ENCODE data around the gene C14orf132. TPM values are rescaled to one million over a fixed set of nuclear protein-coding genes. Genes with fewer than 3 reads are reported as not detected.
A peak's percentile ranks its signal among the peaks of the same experiment; 100 is the strongest.
"Not testable (repeated sequence)": the region's sequence is repeated elsewhere in the genome, so short reads cannot be mapped to it uniquely, and the experiment has no call there.

C14orf132 gene
- under 0.01 TPM for total RNA-seq

GRCh38 chr14:96038920-96039632 is at the start of gene C14orf132:
TSS of gene C14orf132 (plus strand) at chr14:96039362. CDS start at chr14:96039501, 139 bp downstream.
- peak in 1 of 3 donors; percentile 15 for DNase-seq (ENCODE audit: low read depth in 2 of 3, low spot score in 2 of 3)

GRCh38 chr14:95993768-95994592 is 45.2 kb upstream of the C14orf132 start:
- peak; percentile 3 to 66 (median 29) for DNase-seq (ENCODE audit: low read depth in 2 of 3, low spot score in 2 of 3)

GRCh38 chr14:95994593-95994928 is 44.6 kb upstream of the C14orf132 start:
- DNase-seq (ENCODE audit: low read depth in 2 of 3, low spot score in 2 of 3) = no peak

GRCh38 chr14:95998656-95999055 is 40.5 kb upstream of the C14orf132 start:
- no peak for DNase-seq (ENCODE audit: low read depth in 2 of 3, low spot score in 2 of 3)

GRCh38 chr14:96001866-96002497 is 37.2 kb upstream of the C14orf132 start:
- DNase-seq (ENCODE audit: low read depth in 2 of 3, low spot score in 2 of 3) = no peak

- DNase-seq (ENCODE audit: low read depth in 2 of 3, low spot score in 2 of 3) = no peak
Observed at GRCh38 chr14:96002498-96002884, 36.7 kb upstream of the C14orf132 start.

GRCh38 chr14:96011131-96011530 is 28.0 kb upstream of the C14orf132 start:
- DNase-seq (ENCODE audit: low read depth in 2 of 3, low spot score in 2 of 3) = no peak

GRCh38 chr14:96011607-96012006 is 27.6 kb upstream of the C14orf132 start:
- DNase-seq (ENCODE audit: low read depth in 2 of 3, low spot score in 2 of 3) = no peak

GRCh38 chr14:96012757-96013156 is 26.4 kb upstream of the C14orf132 start:
- not testable (repeated sequence) for DNase-seq (ENCODE audit: low read depth in 2 of 3, low spot score in 2 of 3)

GRCh38 chr14:96014176-96014575 is 25.0 kb upstream of the C14orf132 start:
- no peak for DNase-seq (ENCODE audit: low read depth in 2 of 3, low spot score in 2 of 3)

GRCh38 chr14:96016501-96017160 is 22.5 kb upstream of the C14orf132 start:
- DNase-seq (ENCODE audit: low read depth in 2 of 3, low spot score in 2 of 3) = no peak

GRCh38 chr14:96017882-96018281 is 21.3 kb upstream of the C14orf132 start:
- DNase-seq (ENCODE audit: low read depth in 2 of 3, low spot score in 2 of 3) = no peak

- DNase-seq (ENCODE audit: low read depth in 2 of 3, low spot score in 2 of 3) = no peak
Observed at GRCh38 chr14:96027431-96028355, 11.5 kb upstream of the C14orf132 start.

- no peak for DNase-seq (ENCODE audit: low read depth in 2 of 3, low spot score in 2 of 3)
Observed at GRCh38 chr14:96029089-96029645, 10.0 kb upstream of the C14orf132 start.

GRCh38 chr14:96030108-96030760 is 8.9 kb upstream of the C14orf132 start:
- no peak for DNase-seq (ENCODE audit: low read depth in 2 of 3, low spot score in 2 of 3)

GRCh38 chr14:96031691-96032090 is 7.5 kb upstream of the C14orf132 start:
- DNase-seq (ENCODE audit: low read depth in 2 of 3, low spot score in 2 of 3) = no peak

GRCh38 chr14:96035456-96035855 is 3.7 kb upstream of the C14orf132 start:
- no peak for DNase-seq (ENCODE audit: low read depth in 2 of 3, low spot score in 2 of 3)

GRCh38 chr14:96037891-96038557 is 1.1 kb upstream of the C14orf132 start:
- no peak for DNase-seq (ENCODE audit: low read depth in 2 of 3, low spot score in 2 of 3)

GRCh38 chr14:96038558-96038919 is 623 bp upstream of the C14orf132 start:
- no peak for DNase-seq (ENCODE audit: low read depth in 2 of 3, low spot score in 2 of 3)
